ENCODE data around the gene ZNF195.
"Not testable (repeated sequence)": the region's sequence is repeated elsewhere in the genome, so short reads cannot be mapped to it uniquely, and the experiment has no call there.

Gene ZNF195

GRCh38 chr11:3402181-3402860, 23.4 kb upstream of the ZNF195 start:
- not testable (repeated sequence) for DNase-seq (ENCODE audit: low read depth in 3 of 3)

DNA sequence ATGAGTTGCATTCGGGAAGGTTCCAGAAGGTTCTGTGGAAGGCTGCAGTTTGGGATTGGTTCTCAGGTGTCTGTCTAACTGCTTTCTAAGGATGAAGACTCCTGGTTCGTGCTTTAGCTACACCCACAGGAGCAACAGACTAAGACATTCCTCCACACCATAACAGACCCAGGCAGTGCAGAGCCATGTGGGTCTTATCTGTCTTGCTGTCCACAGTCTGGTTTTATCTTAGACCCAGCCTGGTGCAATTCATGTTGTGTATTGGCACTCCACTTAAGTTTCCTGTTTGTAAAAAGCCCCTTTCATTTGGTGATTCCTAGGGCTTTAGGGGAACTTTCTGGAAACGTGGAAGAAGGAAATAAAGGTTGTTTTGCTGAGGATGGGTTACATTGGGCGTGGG, 22.1 kb upstream of the ZNF195 start:
- not testable (repeated sequence) for DNase-seq (ENCODE audit: low read depth in 3 of 3)

DNA sequence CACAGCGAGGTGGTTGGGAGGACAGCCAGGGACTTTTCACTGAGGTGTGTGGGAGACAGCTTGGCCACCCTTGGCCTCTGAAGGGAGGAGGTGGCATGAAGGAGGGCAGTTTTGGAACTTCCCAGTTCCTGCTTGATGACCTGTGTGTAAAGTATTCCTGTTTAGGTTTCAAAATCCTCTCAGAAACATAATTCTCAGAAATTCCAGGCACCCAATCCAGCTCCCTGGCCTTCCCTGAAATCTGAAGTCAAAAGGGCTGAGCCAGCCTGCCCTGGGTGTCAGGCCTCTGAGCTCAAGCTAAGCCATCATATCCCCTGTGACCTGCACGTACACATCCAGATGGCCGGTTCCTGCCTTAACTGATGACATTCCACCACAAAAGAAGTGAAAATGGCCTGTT, 19.6 kb upstream of the ZNF195 start:
- DNase-seq (ENCODE audit: low read depth in 3 of 3) = not testable (repeated sequence)

DNA sequence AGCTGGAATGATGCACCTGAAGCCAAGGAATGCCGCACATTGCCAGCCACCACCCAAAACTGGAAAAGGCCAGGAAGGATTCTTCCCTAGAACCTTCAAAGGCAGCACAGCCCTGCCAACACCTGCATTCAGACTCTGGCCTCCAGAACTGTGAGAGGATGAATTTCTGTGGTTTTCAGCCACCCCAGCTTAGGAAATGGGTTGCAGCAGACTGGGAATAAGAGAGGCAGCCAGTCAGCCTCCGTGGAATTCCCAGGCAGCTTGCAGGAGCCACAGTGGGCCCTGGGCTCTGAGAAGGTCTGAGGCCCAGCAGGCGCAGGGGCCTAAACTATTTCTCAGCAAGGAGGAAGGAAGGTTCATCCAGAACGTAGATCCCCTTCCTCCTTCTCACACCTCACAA, 19.2 kb upstream of the ZNF195 start:
- not testable (repeated sequence) for DNase-seq (ENCODE audit: low read depth in 3 of 3)

GRCh38 chr11:3397210-3397609, 18.3 kb upstream of the ZNF195 start:
- DNase-seq (ENCODE audit: low read depth in 3 of 3) = not testable (repeated sequence)

- DNase-seq (ENCODE audit: low read depth in 3 of 3) = not testable (repeated sequence)
Measured at GRCh38 chr11:3395468-3395867, 16.5 kb upstream of the ZNF195 start.

DNA sequence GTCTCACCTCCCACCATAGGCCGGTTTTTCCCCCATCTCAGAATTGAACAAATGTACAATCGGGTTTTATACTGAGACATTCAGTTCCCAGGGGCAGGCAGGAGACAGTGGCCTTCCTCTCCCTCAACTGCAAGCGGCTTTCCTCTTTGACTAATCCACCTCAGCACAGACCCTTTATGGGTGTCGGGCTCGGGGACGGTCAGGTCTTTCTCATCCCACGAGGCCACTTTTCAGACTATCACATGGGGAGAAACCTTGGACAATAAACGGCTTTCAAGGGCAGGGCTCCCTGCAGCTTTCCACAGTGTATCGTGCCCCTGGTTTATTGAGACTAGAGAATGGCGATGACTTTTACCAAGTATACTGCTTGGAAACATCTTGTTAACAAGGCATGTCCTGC, 16.0 kb upstream of the ZNF195 start:
- not testable (repeated sequence) for DNase-seq (ENCODE audit: low read depth in 3 of 3)

- not testable (repeated sequence) for DNase-seq (ENCODE audit: low read depth in 3 of 3)
Measured at GRCh38 chr11:3393450-3393849, 14.5 kb upstream of the ZNF195 start.

- DNase-seq (ENCODE audit: low read depth in 3 of 3) = no peak
Measured at GRCh38 chr11:3382613-3383285, 3.8 kb upstream of the ZNF195 start.

- no peak for DNase-seq (ENCODE audit: low read depth in 3 of 3)
Measured at GRCh38 chr11:3381794-3382193, 2.8 kb upstream of the ZNF195 start.

DNA sequence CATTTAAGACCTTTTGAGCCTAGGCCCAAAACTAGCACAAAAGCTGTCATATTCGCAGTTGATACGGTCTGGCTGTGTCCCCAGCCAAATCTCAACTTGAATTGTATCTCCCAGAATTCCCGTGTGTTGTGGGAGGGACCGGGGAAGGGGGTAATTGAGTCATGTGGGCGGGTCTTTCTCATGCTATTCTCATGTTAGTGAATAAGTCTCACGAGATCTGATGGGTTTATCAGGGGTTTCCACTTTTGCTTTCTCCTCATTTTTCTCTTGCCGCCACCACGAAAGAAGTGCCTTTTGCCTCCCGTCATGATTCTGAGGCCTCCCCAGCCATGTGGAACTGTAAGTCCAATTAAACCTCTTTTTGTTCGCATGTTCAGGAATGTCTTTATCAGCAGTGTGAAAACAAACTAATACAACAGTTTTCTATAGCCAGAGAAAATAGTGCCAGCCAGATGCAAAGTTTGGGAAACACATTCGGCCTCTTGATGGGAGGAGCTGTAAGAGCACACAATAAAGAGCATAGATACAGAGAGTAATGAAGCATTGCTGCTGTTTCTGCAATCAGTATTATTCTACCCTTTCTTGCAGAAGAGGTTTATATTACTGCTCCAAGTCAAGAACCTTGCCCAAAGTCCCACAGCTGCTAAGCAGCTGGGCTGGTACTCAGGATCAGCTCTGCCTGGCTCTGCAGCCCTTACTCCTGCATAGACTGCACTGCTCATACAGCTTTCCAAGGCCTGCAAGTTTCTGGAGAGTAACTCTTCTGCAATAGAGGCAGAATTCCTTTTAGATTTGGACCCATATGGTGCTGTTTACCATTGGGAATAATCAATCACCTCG, 2.0 kb upstream of the ZNF195 start:
- no peak for DNase-seq (ENCODE audit: low read depth in 3 of 3)

DNA sequence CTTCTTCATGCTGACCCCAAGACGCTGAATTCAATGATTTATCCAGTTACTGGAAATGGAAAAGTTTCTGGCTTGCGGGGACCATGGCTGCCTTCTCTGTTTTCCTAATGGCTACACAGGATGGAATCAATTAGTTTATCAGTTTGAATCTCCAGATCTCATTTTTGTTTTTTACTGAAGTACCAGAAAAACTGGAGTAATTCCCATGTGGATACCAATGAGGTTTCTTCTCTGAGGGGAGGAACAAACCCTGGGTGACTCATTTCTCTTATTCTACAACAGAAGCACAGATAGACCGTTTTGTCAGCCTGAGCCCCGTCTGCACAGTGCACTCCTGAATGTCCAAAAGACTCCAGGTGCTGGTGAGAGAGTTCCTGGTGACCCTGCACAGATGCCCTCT, 3.4 kb downstream of the ZNF195 start:
- DNase-seq (ENCODE audit: low read depth in 3 of 3) = no peak

- DNase-seq (ENCODE audit: low read depth in 3 of 3) = no peak
Measured at GRCh38 chr11:3370311-3370870, 8.6 kb downstream of the ZNF195 start.

GRCh38 chr11:3369366-3369765, 9.6 kb downstream of the ZNF195 start:
- DNase-seq (ENCODE audit: low read depth in 3 of 3) = no peak

- DNase-seq (ENCODE audit: low read depth in 3 of 3) = no peak
Measured at GRCh38 chr11:3368199-3368598, 10.7 kb downstream of the ZNF195 start.

- DNase-seq (ENCODE audit: low read depth in 3 of 3) = no peak
Measured at GRCh38 chr11:3367221-3367620, 11.7 kb downstream of the ZNF195 start.

DNA sequence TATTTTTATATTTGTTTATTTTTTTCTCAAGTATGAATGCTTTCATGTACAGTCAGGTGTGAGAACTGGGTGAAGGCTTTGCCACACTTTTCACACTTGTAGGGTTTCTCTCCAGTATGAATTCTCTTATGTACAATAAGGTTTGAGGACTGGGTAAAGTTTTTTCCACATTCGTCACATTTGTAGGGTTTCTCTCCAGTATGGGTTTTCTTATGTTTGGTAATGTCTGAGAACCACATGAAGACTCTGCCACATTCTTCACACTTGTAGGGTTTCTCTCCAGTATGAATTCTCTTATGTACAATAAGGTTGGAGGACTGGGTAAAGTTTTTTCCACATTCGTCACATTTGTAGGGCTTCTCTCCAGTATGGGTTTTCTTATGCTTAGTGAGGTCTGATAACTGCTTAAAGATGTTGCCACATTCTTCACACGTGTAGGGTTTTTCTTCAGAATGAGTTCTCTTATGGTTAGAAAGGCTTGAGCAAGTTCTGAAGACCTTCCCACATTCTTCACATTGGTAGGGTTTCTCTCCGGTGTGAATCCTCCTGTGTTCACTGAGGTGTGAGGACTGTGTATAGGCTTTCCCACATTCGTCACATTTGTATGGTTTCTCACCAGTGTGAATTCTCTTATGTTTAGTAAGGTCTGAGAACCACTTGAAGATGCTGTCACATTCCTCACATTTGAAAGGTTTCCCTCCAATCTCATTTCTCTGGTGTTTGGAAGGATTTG, 19.7 kb downstream of the ZNF195 start:
- no peak for DNase-seq (ENCODE audit: low read depth in 3 of 3)

DNA sequence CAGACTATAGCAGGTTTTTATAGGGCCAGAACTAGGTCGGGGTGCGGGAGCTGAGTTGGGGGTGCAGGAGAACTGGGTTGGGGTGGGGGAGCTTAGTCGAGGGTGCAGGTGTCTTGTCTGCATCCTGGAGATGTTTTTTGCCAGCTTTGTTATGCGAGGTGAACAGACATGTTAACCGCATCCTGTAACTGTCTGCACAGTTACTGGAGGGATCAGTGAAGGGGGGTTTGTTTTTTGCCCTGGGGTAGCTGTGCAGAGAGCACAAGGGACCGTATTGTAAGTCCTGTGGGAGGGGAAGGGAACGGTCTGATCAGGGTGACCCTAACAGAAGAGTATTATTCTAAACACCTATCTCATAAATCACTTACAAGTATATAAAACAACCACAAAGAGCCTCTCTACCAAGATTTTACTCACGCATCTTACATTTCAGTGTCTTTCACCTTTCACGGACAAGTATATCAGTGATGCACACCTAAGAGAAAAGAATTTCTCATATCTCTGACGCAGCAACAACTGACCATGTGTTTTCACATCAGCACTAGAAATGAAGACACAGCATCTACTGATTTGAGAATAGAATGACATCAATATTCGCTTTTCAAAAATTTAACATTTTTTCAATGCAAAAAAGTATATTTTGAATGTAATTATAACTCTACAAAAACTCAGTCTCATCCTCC, 20.8 kb downstream of the ZNF195 start:
- no peak for DNase-seq (ENCODE audit: low read depth in 3 of 3)

- DNase-seq (ENCODE audit: low read depth in 3 of 3) = no peak
Measured at GRCh38 chr11:3357302-3357701, 21.6 kb downstream of the ZNF195 start.

DNA sequence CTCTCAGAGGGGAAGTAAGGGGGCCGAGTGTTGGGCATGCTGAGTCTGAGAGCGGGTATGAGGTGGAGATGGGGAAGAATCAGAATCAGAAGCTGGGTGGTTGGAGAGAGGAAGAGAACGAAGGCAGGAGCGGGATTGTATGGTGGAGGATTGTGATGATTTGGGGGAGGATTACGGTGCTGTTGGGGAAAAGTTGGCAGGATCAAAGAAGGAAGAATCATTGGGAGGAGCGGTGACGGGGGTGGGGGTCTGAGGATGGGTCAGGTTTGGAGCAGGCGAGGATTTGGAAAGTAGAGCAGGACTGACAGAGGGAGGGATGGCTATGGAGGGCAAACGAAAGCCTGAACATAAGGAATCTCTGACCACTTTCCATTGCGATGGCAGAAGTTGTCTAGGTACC, 22.1 kb downstream of the ZNF195 start:
- no peak for DNase-seq (ENCODE audit: low read depth in 3 of 3)

DNA sequence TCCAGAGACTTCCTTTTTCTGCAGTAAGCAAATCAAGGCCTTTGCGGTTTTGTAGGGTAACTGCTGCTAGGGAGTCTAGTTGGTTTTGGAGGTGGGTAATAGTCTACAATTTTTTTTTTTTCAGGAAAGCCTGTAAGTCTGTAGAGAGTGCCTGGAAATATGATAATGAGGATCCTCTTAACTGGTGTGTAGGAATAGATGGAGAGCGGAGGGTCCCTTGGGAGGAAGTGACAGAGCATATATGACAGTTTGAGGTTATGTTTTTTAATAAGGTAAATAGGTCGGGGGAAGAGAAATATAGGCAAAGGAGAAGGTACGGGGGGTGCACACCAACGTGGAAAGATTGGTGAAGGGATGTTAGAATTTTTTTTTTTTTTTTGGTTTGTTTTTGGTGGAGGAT, 25.9 kb downstream of the ZNF195 start:
- no peak for DNase-seq (ENCODE audit: low read depth in 3 of 3)

Data from stimulated activated CD4-positive, alpha-beta T cell treated with anti-CD3 and anti-CD28 coated beads, TNF-alpha, amount 100 ng/mL, for 48 hours (primary cell).